Measurements from ENCODE around the gene ZSWIM5.
"Not testable (repeated sequence)": the region's sequence is repeated elsewhere in the genome, so short reads cannot be mapped to it uniquely, and the experiment has no call there.

DNA sequence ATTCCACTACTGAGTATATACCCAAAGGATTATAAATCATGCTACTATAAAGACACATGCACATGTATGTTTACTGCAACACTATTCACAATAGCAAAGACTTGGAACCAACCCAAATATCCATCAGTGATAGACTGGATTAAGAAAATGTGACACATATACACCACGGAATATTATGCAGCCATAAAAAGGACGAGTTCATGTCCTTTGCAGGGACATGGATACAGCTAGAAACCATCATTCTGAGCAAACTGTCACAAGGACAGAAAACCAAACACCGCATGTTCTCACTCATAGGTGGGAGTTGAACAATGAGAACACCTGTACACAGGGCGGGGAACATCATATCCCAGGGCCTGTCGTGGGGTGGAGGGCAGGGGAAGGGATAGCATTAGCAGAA is 104.9 kb downstream of the ZSWIM5 start:
- not testable (repeated sequence) for TF ChIP-seq POLR2A (IDR thresholded peaks at IDR 0.05)
- TF ChIP-seq, protein P1, sequence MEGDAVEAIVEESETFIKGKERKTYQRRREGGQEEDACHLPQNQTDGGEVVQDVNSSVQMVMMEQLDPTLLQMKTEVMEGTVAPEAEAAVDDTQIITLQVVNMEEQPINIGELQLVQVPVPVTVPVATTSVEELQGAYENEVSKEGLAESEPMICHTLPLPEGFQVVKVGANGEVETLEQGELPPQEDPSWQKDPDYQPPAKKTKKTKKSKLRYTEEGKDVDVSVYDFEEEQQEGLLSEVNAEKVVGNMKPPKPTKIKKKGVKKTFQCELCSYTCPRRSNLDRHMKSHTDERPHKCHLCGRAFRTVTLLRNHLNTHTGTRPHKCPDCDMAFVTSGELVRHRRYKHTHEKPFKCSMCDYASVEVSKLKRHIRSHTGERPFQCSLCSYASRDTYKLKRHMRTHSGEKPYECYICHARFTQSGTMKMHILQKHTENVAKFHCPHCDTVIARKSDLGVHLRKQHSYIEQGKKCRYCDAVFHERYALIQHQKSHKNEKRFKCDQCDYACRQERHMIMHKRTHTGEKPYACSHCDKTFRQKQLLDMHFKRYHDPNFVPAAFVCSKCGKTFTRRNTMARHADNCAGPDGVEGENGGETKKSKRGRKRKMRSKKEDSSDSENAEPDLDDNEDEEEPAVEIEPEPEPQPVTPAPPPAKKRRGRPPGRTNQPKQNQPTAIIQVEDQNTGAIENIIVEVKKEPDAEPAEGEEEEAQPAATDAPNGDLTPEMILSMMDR (IDR thresholded peaks at IDR 0.05), result not testable (repeated sequence)

Data from tibial nerve (tissue), 3 donors.